GM12874 (cell line): ENCODE data around the gene LMF2.
A peak's percentile ranks its signal among the peaks of the same experiment; 100 is the strongest.

ENCODE experiments used
- TF ChIP-seq, protein P1 (sequence below): IDR thresholded peaks from 2 replicates; pipeline ENCODE4 v1.5.1; 2011; ENCODE audit warnings: low read depth, mild to moderate bottlenecking, control low read depth, low read length, moderate library complexity; ENCODE audit not compliant: insufficient read depth

Gene LMF2

DNA sequence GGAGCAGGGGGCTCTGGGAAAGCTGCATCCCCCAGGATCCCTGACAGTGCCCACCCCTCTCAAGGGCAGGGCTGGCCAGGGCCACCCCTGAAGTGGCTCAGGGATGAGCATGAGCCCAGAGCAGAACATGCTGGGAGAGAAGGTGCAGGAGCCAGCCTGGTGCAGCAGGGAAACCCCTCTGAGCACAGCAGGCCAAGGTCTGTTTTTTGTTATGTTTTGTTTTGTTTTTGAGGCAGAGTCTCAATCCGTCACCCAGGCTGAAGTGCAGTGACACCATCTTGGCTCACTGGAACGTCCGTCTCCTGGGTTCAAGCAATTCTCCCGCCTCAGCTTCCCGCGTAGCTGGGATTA lies 31.9 kb downstream of the LMF2 start:
- TF ChIP-seq, protein P1, sequence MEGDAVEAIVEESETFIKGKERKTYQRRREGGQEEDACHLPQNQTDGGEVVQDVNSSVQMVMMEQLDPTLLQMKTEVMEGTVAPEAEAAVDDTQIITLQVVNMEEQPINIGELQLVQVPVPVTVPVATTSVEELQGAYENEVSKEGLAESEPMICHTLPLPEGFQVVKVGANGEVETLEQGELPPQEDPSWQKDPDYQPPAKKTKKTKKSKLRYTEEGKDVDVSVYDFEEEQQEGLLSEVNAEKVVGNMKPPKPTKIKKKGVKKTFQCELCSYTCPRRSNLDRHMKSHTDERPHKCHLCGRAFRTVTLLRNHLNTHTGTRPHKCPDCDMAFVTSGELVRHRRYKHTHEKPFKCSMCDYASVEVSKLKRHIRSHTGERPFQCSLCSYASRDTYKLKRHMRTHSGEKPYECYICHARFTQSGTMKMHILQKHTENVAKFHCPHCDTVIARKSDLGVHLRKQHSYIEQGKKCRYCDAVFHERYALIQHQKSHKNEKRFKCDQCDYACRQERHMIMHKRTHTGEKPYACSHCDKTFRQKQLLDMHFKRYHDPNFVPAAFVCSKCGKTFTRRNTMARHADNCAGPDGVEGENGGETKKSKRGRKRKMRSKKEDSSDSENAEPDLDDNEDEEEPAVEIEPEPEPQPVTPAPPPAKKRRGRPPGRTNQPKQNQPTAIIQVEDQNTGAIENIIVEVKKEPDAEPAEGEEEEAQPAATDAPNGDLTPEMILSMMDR: no peak

- TF ChIP-seq, protein P1: no peak
These were observed 32.5 kb downstream of the LMF2 start, which contains the start of gene SBF1 for GRCh38 chr22:50474710-50475651. Gene SBF1, minus strand, starts transcription at chr22:50475035. Its CDS starts 195 bp downstream, at chr22:50474840.

- TF ChIP-seq, protein P1: no peak
These were observed 33.4 kb downstream of the LMF2 start for GRCh38 chr22:50473855-50474671.

GRCh38 chr22:50473088-50473487 lies 34.4 kb downstream of the LMF2 start:
- TF ChIP-seq, protein P1: peak; percentile 66

GRCh38 chr22:50471962-50472361 lies 35.5 kb downstream of the LMF2 start:
- TF ChIP-seq, protein P1: no peak

GRCh38 chr22:50471197-50471847 lies 36.2 kb downstream of the LMF2 start:
- TF ChIP-seq, protein P1: no peak

GRCh38 chr22:50470491-50470890 lies 37.0 kb downstream of the LMF2 start:
- TF ChIP-seq, protein P1: no peak
